GM20000 (cell line): ENCODE data around the gene KLF7.

Experiments
- DNase-seq: peaks from one replicate; pipeline ENCODE4 v3.0.0; 2012; ENCODE audit warnings: low spot score
- TF ChIP-seq, protein P1 (sequence below): IDR thresholded peaks from 2 replicates; pipeline ENCODE4 v1.5.1; 2012; ENCODE audit warnings: mild to moderate bottlenecking, control low read depth; ENCODE audit errors: extremely low read depth, missing control alignments

The KLF7 gene

DNA sequence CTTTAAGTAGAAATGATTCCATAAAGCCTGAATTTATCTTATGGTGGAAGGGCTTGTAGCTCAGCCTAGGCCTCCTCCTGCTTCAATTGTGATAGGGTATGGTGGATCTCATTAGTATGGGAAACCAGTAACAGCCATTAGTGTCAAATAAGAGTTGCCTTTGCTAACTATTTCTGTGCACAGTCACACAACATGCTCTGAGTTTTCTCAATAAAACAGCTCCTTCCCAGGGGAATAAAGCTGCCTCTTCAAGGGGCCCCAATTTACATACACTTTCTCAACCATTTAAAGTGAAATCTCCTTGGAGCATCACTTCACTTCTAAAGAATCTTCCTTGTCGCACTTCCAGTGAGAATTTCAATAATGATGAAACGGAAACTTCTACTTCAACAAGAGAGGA is 53.4 kb downstream of the KLF7 start:
- TF ChIP-seq, protein P1, sequence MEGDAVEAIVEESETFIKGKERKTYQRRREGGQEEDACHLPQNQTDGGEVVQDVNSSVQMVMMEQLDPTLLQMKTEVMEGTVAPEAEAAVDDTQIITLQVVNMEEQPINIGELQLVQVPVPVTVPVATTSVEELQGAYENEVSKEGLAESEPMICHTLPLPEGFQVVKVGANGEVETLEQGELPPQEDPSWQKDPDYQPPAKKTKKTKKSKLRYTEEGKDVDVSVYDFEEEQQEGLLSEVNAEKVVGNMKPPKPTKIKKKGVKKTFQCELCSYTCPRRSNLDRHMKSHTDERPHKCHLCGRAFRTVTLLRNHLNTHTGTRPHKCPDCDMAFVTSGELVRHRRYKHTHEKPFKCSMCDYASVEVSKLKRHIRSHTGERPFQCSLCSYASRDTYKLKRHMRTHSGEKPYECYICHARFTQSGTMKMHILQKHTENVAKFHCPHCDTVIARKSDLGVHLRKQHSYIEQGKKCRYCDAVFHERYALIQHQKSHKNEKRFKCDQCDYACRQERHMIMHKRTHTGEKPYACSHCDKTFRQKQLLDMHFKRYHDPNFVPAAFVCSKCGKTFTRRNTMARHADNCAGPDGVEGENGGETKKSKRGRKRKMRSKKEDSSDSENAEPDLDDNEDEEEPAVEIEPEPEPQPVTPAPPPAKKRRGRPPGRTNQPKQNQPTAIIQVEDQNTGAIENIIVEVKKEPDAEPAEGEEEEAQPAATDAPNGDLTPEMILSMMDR: no peak
- DNase-seq: no peak

DNA sequence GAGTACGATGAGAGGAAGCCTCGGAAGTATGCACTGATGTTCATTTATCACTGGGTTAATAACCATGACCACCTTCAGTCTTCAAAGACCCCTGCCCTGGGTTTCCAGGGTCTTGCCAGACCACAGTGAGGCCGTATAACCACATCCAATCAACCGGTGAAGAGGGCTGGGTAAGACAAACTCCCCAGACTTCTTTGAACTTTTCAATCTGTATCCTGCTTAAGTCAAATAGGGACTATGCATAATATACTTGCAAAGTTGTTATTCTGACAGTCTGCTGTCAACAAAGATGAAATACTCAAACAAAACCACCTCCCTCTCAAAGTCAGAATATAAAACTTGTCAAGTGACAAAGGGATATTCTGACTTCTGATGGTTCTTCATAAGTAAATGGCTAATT is 54.0 kb downstream of the KLF7 start:
- TF ChIP-seq, protein P1: no peak
- no peak for DNase-seq

DNA sequence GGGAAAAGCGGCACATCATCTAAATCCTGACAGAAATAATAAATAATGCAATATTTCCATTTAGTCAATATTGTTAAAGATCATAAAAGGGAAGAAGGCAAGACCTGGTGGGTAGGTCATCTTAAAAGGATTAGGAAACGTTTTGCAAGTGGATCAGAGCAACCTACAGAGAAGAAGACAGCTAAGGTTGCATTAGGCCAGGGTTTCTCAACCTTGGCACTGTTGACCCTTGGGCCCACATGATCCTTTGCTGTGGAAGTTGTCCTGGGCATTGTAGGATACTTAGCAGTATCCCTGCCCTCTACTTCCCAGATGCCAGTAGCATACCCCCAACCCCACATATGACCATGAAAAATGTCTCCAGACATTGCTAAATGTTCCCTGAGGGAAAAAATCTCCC is 55.0 kb downstream of the KLF7 start:
- DNase-seq: no peak
- TF ChIP-seq, protein P1: no peak

DNA sequence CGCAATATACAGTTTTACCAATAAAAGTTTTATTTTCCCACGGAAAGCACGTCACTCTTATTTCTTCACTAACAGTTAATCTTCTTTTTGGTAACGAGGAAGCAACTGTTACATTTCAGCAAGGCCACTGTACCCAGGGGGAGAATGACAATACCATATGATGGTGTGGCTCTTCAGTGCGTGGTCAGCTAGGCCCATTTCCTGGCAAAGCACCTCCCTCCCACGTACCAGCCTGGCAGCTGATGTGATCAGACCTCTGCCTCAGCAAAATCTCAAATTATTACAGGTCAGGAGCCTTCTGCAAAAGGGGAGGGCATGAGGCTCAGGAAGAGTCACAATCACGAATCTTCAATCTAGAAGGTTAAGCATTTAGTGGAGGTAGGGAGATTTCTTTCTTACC is 55.4 kb downstream of the KLF7 start:
- no peak for DNase-seq
- TF ChIP-seq, protein P1: no peak

DNA sequence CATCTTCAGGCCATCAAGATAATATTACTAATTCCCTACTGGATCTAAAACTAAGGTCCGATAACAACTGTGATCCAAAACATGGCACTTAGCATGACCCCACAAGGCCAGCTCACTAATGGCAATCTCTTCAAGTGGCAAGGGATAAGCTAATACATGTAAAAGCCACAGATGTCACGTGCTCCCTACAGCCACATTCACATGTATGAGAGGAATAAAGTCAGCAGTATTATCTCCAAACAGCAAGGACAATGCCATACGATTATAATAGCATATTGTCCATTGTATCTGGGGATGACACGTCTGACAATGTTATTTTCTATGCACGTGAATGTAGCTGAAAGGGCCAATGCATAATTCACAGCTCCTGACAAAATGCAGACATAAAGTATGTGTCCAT is 56.0 kb downstream of the KLF7 start:
- TF ChIP-seq, protein P1: no peak
- DNase-seq: no peak

DNA sequence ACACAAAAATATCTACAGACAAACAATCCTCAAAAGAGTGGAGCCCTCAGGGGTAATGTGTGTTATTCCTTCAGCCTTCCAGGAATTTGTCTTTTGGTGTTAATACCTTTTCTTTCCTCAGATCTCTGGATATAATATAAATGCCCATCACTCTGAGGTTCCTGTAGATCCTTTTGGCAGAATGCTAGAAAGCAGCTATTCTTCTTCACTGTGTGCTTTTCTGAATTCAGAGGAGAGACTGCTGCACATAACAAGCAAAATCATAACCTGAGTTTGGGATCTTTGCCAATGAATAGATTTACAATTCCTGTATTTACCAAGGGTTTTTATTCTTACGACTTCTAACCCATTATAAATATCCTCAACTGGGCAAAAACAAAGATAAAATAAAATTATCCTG is 57.3 kb downstream of the KLF7 start:
- no peak for DNase-seq
- TF ChIP-seq, protein P1: no peak

DNA sequence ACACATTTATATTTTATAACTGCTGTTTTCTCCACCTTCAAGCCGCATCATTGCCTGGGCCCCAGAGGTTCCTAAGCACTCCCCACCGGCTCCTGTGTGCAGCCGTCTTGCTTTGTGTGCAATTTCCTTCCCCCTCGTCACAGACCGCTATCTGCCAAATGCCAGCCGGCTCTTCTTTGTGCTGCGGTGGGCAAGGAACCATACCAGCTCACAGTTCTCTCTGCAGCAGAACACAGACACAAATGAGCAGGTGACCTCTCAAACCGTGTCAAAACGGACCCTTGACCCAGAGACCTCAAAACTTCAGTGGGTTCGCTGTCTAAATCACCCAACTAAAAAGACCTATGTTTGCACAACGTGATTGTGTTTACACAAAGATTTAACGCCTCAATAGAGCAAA is 58.2 kb downstream of the KLF7 start:
- TF ChIP-seq, protein P1: no peak
- DNase-seq: no peak
